NT2/D1 (cell line): ENCODE data around the gene CCT7.

Source experiments
- DNase-seq: peaks from one replicate; pipeline ENCODE4 v3.0.0-alpha.2; 2011; ENCODE audit warnings: low read depth, low spot score
- H3K27me3 ChIP-seq: 2 replicates; pipeline ENCODE4 v1.6.0; 2011; ENCODE audit warnings: mild to moderate bottlenecking; ENCODE audit not compliant: insufficient read length, insufficient read depth
- H3K36me3 ChIP-seq: 2 replicates; pipeline ENCODE4 v1.6.1; 2011; ENCODE audit warnings: mild to moderate bottlenecking, low read length, mixed read lengths; ENCODE audit not compliant: insufficient read depth, insufficient read length
- H3K4me1 ChIP-seq: 2 replicates; pipeline ENCODE4 v1.5.1; 2011; ENCODE audit not compliant: insufficient read depth, insufficient read length
- H3K4me3 ChIP-seq: 2 replicates; pipeline ENCODE4 v1.5.1; 2011; ENCODE audit warnings: low read depth; ENCODE audit not compliant: insufficient read length
- H3K9ac ChIP-seq: 2 replicates; pipeline ENCODE4 v1.6.0; 2011; ENCODE audit warnings: low read depth; ENCODE audit not compliant: insufficient read length
- H3K9me3 ChIP-seq: 2 replicates; pipeline ENCODE4 v1.5.1; 2011; ENCODE audit warnings: mild to moderate bottlenecking, low read length; ENCODE audit not compliant: insufficient read depth
- SUZ12 ChIP-seq: IDR thresholded peaks from 2 replicates; pipeline ENCODE4 v1.6.1; 2011; ENCODE audit not compliant: insufficient read length, insufficient read depth; ENCODE audit errors: extremely low read depth
- YY1 ChIP-seq: IDR thresholded peaks from 2 replicates; pipeline ENCODE4 v1.6.1; 2011; ENCODE audit not compliant: insufficient read length, insufficient read depth
- ZNF274 ChIP-seq: IDR thresholded peaks from 2 replicates; pipeline ENCODE4 v1.6.1; 2011; ENCODE audit warnings: mild to moderate bottlenecking, low read depth, low read length

Gene CCT7

DNA sequence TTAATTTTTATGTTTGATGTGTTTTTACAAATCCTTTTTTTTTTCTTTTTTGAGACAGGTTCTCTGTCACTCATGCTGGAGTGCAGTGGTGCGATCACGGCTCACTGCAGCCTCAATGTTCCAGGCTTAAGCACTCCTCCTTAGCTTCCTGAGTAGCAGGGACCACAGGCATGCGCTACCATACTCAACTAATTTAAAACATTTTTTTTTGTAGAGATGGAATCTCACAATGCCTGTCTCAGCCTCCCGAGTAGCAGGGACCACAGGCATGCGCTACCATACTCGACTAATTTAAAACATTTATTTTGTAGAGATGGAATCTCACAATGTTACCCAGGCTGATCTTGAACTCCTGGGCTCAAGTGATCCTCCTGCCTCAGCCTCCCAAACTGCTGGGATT, 28.5 kb upstream of the CCT7 start:
- peaks cover 33% of the 10 kb centered on the region for H3K27me3 ChIP-seq
- DNase-seq: no peak

DNA sequence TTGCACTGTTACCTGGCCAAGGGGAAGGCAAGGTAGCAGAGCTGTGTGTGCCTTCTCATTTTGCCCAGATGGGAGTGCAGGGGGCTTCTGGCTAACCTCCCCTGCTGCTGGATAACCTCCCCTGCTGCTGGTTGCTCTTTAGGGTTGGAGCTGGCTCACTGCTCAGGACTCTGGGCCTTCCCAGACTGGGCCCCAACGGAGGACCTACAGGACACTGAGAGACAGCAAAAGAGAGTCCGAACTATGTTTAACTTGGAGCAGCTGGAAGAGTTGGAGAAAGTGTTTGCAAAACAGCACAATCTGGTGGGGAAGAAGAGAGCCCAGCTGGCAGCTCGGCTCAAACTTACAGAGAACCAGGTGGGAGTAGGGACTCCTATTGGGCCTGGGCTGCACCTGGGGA, 25.9 kb upstream of the CCT7 start:
- Histone ChIP-seq H3K36me3 (no peaks in the 10 kb centered on the region), H3K9ac (no peak overlapping the region), H3K27me3 (peaks cover 11% of the 10 kb centered on the region), H3K4me1 (peaks cover 2% of the 10 kb centered on the region), H3K9me3 (no peaks in the 10 kb centered on the region), H3K4me3 (no peak overlapping the region)
- no peak for DNase-seq
- TF ChIP-seq ZNF274: no peak
- no peak for TF ChIP-seq SUZ12
- TF ChIP-seq YY1: no peak

More for the DNA sequence above, 28.5 kb upstream of the CCT7 start:
- Histone ChIP-seq H3K9me3 (no peaks in the 10 kb centered on the region), H3K36me3 (no peaks in the 10 kb centered on the region), H3K9ac (no peak overlapping the region), H3K4me3 (no peak overlapping the region), H3K4me1 (no peaks in the 10 kb centered on the region)
- no peak for TF ChIP-seq SUZ12
- TF ChIP-seq ZNF274: no peak
- TF ChIP-seq YY1: no peak

DNA sequence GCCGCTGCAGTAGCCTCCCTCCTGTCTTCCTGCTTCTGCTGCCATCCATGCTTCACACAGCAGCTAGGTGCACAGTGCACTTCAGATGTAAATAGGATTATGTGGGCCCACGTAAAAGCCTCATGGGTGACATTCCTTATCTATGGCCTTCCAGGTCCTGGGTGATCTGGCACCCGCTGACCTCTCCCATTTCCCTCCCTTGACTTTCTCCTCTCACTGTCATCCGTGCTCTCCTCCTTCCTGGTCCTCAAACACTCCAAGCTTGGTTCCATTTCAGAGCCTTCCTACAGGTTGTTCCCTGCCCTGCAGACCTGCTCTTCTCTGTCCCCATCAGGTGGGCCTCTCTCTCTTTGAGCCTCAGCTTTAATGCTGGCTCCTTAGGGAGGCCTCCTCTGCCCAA, 24.1 kb upstream of the CCT7 start:
- Histone ChIP-seq H3K27me3 (no peaks in the 10 kb centered on the region), H3K36me3 (no peaks in the 10 kb centered on the region), H3K9ac (no peak overlapping the region), H3K9me3 (no peaks in the 10 kb centered on the region), H3K4me3 (no peak overlapping the region), H3K4me1 (peaks cover 3% of the 10 kb centered on the region)
- TF ChIP-seq ZNF274: no peak
- TF ChIP-seq YY1: no peak
- no peak for TF ChIP-seq SUZ12
- no peak for DNase-seq

DNA sequence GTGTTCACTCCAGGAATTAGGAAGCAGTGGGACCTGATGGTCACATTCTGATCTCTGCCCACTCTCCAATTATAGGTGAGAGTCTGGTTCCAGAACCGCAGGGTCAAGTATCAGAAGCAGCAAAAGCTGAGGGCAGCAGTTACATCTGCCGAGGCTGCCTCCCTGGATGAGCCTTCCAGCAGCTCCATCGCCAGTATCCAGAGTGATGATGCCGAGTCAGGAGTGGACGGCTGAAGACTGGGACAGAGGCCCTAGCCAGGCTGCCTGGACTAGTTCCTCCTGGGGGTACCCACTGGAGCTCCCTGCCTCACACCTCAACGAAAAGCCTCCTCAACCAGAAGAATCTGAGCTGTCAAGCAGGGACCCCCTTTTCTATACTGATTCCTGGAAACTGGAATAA, 23.4 kb upstream of the CCT7 start:
- TF ChIP-seq SUZ12 (no peak), YY1 (no peak), ZNF274 (no peak)
- no peak for DNase-seq
- no peaks in the 10 kb centered on the region for H3K36me3 ChIP-seq
- H3K9ac ChIP-seq: no peak overlapping the region
- no peaks in the 10 kb centered on the region for H3K27me3 ChIP-seq
- no peak overlapping the region for H3K4me3 ChIP-seq
- H3K4me1 ChIP-seq: peaks cover 3% of the 10 kb centered on the region
- no peaks in the 10 kb centered on the region for H3K9me3 ChIP-seq

DNA sequence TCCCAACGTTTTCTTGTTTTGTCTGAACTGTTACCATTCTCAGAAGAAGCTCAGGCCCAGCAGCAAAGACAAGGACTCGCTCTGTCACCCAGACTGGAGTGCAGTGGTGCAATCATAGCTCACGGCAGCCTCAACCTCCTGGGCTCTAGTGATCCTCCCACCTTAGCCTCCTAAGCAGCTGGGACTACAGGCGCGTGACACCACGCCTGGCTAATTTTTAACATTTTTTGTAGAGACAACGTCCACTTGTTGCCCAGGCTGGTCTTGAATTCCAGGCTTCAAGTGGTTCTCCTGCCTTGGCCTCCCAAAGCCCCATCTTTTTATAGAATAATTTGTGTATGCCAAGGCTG, 22.0 kb upstream of the CCT7 start:
- no peaks in the 10 kb centered on the region for H3K36me3 ChIP-seq
- TF ChIP-seq ZNF274 (no peak), SUZ12 (no peak), YY1 (no peak)
- H3K9me3 ChIP-seq: no peaks in the 10 kb centered on the region
- H3K4me1 ChIP-seq: peaks cover 3% of the 10 kb centered on the region
- H3K27me3 ChIP-seq: no peaks in the 10 kb centered on the region
- H3K9ac ChIP-seq: no peak overlapping the region
- H3K4me3 ChIP-seq: no peak overlapping the region
- DNase-seq: no peak

DNA sequence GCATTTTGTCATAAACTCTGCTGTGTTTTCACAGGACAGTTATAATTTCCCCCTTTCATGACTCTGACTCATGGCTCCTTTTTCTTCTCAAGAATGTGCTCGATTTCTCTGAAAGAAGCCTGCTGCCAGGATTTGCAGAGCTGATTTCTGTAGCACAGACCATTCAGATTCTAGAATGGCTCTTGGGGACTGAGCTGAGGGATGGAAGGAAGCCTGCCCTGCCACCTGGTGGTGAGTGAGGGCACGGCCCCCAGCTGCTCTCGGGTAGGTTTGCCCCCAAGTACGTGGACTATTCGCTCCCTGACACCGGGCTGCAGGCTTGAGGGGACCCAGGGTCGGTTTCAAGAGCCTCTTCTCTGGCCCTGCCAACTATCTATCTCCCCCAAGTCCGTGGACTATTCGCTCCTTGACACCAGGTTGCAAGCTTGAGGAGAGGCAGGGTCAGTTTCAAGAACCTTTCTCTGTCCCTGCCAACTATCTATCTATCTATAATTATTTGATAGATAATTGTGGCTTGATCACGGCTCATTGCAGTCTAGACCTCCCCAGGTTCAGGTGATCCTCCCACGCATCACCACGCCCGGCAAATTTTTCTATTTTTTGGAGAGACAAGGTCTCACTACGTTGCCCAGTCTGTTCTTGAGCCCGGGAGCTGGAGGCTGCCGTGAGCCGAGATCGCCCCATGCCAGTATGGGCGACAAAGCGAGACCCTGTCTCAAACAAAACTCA, 21.5 kb upstream of the CCT7 start:
- DNase-seq: peak; percentile 72
- H3K27me3 ChIP-seq: no peaks in the 10 kb centered on the region
- H3K4me3 ChIP-seq: no peak overlapping the region
- H3K9me3 ChIP-seq: no peaks in the 10 kb centered on the region
- TF ChIP-seq SUZ12 (no peak), YY1 (no peak), ZNF274 (no peak)
- H3K36me3 ChIP-seq: no peaks in the 10 kb centered on the region
- H3K9ac ChIP-seq: no peak overlapping the region
- peaks cover 3% of the 10 kb centered on the region for H3K4me1 ChIP-seq

DNA sequence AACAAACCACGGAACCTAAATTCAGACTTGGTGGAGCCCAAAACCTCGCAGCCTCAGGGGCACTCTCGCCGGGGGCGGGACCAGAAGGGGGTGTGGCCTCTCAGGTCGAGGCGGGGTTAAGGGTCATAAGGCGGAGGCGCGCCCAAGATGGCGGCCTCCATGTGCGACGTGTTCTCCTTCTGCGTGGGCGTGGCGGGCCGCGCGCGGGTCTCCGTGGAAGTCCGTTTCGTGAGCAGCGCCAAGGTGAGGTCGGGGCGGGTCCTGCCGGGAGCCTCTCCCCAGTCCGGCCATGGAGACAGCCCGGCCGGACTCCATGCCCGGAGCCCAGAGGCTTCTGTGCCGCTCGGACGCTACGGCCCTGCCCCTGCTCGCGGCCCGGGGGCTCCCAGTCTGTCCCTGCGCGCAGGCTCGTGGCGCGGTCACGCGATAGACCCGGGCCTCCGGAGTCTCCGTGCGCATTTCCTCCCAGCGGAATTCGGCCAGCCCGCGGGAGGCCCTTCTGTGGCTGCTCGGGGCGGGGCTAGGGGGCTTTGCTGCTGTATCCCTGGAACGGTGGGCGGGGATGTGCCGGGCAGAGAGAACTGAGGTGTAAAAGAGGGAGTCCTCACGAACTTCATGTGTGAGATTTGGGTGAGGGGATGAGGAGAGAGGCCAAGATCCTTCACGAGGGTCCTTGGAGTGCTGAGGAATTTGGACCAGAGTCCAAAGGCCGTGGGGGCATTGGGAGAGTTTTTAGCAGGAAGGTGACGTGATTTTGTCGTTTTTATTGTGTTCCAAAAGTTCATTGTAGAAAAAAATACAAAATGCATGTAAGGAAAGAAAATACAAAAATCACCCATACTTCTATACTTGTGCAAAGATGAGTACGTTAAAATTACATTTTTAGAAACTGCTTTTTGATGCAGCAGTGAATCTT, 19.7 kb upstream of the CCT7 start, which contains the start of gene SMYD5:
Gene SMYD5, plus strand, starts transcription at position 126 of the 916 bp plus-strand sequence. Its CDS starts 22 bp downstream, at position 148.
- H3K4me3 ChIP-seq: peak within 1 kb of the TSS; percentile 92
- H3K36me3 ChIP-seq: peaks cover 8% of the 10 kb centered on the region
- peak; percentile 84 for TF ChIP-seq YY1
- no peak for TF ChIP-seq ZNF274
- no peak for TF ChIP-seq SUZ12
- no peaks in the 10 kb centered on the region for H3K27me3 ChIP-seq
- H3K9ac ChIP-seq: peak within 1 kb of the TSS; percentile 90
- no peaks in the 10 kb centered on the region for H3K9me3 ChIP-seq
- peak; percentile 78 for DNase-seq
- peaks cover 3% of the 10 kb centered on the region for H3K4me1 ChIP-seq
